Smooth muscle cell (in vitro differentiated cells): ENCODE results near the gene CRTC1. TPM values are rescaled to one million over a fixed set of nuclear protein-coding genes. Genes with fewer than 3 reads are reported as not detected.

Experiments used
- DNase-seq: peaks from one replicate; lab custom pipeline; 2025; ENCODE audit not compliant: unreplicated experiment; lab: John Stamatoyannopoulos, UW
- H2AFZ ChIP-seq: fragments of 200-600 bp; sonication (generic); 2 replicates; pipeline ENCODE4 v1.6.0; 2016; ENCODE audit warnings: antibody characterized with exemption, low read depth, mild to moderate bottlenecking
- H3F3A ChIP-seq: fragments of 200-600 bp; sonication (generic); 2 replicates; pipeline ENCODE4 v1.6.0; 2017; ENCODE audit warnings: antibody characterized with exemption, low read depth
- H3K27ac ChIP-seq: fragments of 200-600 bp; sonication (generic); 2 replicates; pipeline ENCODE4 v1.5.1; 2016; ENCODE audit warnings: low read depth, mild to moderate bottlenecking
- H3K27me3 ChIP-seq: fragments of 200-600 bp; sonication (generic); 2 replicates; pipeline ENCODE4 v1.6.1; 2016; ENCODE audit warnings: low read depth, mild to moderate bottlenecking
- H3K36me3 ChIP-seq: fragments of 200-600 bp; sonication (generic); 2 replicates; pipeline ENCODE4 v1.5.1; 2016; ENCODE audit warnings: low read depth
- H3K4me1 ChIP-seq: fragments of 200-600 bp; sonication (generic); 2 replicates; pipeline ENCODE4 v1.5.1; 2016; ENCODE audit warnings: low read depth
- H3K4me2 ChIP-seq: fragments of 200-600 bp; sonication (generic); 2 replicates; pipeline ENCODE4 v1.6.0; 2016; ENCODE audit warnings: mild to moderate bottlenecking
- H3K4me3 ChIP-seq: fragments of 200-600 bp; sonication (generic); 2 replicates; pipeline ENCODE4 v1.5.1; 2016; ENCODE audit warnings: mild to moderate bottlenecking
- H3K79me2 ChIP-seq: fragments of 200-600 bp; sonication (generic); 2 replicates; pipeline ENCODE4 v1.6.0; 2016; ENCODE audit warnings: low read depth, mild to moderate bottlenecking
- H3K9ac ChIP-seq: fragments of 200-600 bp; sonication (generic); 2 replicates; pipeline ENCODE4 v1.6.0; 2016; ENCODE audit warnings: low read depth
- H3K9me3 ChIP-seq: fragments of 200-600 bp; sonication (generic); replicated peaks from 2 replicates; pipeline ENCODE4 v1.5.1; 2016; ENCODE audit warnings: low read depth
- H4K20me1 ChIP-seq: fragments of 200-600 bp; sonication (generic); 2 replicates; pipeline ENCODE4 v1.6.0; 2016; ENCODE audit warnings: low read depth
- WGBS: methylation state at CpG from one replicate; pipeline ENCODE4 v1.1.7; 2016; ENCODE audit warnings: low lambda C conversion rate; 5-methylcytosine and 5-hydroxymethylcytosine counted together
- polyA plus RNA-seq: library from polyadenylated mRNA; unstranded; fragments of >200 nt; fragmentation: Nextera tagmentation; extraction: Ambion mirVana; gene quantifications from 2 replicates; pipeline ENCODE4 v1.2.1, GENCODE V29; 2016
- total RNA-seq: library from RNA; depleted of rRNA; stranded (reverse); fragments of >200 nt; gene quantifications from 2 replicates; pipeline ENCODE4 v1.2.3, GENCODE V29; 2014
- TF ChIP-seq, protein P1 (sequence below): fragments of 200-600 bp; sonication (generic); IDR thresholded peaks from 2 replicates; pipeline ENCODE4 v1.5.1; 2017; ENCODE audit warnings: borderline replicate concordance, mild to moderate bottlenecking, antibody characterized with exemption; ENCODE audit not compliant: insufficient read depth, poor library complexity, severe bottlenecking

The CRTC1 gene
- total and polyA plus RNA-seq, 2 experiments from 2014 or later = 1.6 to 3.1 TPM

DNA sequence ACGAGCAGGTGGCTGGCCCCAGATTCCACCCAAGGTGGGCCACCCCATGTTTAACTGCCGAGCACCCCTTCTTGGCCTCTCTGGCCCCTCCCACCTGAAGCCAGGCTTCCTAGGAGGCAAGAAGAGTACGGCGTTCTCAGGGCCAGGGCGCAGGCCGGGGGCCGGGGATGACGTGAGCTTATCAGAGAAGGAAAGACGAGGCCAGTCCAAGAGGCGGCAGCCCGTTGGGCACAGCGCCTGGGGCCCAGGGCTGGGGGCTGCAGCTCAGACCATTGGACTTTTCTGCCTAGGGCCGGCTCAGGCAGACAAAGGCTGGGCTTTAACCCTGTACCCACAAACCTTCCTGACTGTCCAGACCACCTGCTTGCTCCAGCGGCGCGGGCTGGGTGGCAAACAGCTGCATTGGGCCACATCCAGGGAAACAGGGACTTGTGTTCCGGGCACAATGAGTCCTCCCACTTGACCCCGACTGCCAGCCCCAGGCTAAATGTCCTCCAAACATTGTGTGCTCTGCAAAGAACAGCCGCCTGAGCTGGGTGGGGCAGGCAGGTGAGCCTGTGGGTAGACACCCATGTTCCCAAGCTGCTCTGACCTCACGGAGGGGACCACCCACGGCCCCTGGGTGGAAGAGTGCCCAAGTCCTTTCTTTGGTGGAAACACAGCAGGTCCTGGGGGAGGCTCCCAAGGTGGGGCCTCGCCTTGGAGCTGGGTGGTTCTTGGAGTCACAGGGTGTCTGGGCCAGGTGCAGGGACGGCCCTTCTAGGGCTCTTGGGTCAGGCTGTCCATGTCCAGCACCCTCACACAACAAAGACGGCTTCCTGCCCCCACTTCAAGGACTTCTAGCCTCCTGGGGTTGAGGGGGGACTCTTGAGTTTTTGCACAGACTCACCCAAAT, 85.8 kb downstream of the CRTC1 start:
- Histone ChIP-seq H2AFZ (no peak overlapping the region), H3K79me2 (no peaks in the 10 kb centered on the region), H3K4me3 (no peak overlapping the region), H3K27ac (no peak overlapping the region), H3K4me2 (no peak overlapping the region), H3K27me3 (no peaks in the 10 kb centered on the region), H3F3A (no peaks in the 10 kb centered on the region), H3K4me1 (no peaks in the 10 kb centered on the region), H3K9me3 (no peaks in the 10 kb centered on the region), H4K20me1 (no peaks in the 10 kb centered on the region), H3K9ac (no peak overlapping the region), H3K36me3 (no peaks in the 10 kb centered on the region)
- WGBS = 91% methylated on average over 24 of the region's 24 CpGs
- TF ChIP-seq, protein P1, sequence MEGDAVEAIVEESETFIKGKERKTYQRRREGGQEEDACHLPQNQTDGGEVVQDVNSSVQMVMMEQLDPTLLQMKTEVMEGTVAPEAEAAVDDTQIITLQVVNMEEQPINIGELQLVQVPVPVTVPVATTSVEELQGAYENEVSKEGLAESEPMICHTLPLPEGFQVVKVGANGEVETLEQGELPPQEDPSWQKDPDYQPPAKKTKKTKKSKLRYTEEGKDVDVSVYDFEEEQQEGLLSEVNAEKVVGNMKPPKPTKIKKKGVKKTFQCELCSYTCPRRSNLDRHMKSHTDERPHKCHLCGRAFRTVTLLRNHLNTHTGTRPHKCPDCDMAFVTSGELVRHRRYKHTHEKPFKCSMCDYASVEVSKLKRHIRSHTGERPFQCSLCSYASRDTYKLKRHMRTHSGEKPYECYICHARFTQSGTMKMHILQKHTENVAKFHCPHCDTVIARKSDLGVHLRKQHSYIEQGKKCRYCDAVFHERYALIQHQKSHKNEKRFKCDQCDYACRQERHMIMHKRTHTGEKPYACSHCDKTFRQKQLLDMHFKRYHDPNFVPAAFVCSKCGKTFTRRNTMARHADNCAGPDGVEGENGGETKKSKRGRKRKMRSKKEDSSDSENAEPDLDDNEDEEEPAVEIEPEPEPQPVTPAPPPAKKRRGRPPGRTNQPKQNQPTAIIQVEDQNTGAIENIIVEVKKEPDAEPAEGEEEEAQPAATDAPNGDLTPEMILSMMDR = no peak
- no peak for DNase-seq

DNA sequence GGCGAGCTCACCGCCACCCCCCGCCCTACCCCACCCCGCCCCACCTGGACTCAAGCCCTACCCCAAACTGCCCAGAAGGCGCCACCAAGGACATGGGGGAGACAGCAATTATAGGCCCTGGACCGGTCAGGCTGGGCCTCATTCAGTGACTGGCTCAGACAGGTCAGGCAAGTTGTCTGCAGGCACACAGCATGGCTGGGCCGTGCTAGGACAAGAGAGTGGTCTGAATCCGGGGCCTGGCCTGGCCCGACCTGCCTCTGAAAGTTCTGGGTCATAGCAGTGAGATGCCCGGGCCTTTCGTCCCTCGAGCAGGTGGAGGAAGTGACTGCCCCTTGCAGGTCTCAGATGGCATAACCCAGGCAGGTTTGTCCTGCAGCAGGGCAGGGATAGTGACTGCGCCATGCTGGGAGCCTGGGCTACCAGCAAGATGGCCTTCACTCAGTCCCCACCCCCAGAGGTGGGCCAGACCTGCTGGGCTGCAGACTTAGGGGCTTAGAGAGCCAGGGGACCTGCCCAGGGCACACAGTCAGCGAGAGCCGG, 86.6 kb downstream of the CRTC1 start:
- no peaks in the 10 kb centered on the region for H3K4me1 ChIP-seq
- no peaks in the 10 kb centered on the region for H3K27me3 ChIP-seq
- no peak for DNase-seq
- no peaks in the 10 kb centered on the region for H3K79me2 ChIP-seq
- no peaks in the 10 kb centered on the region for H3F3A ChIP-seq
- WGBS = 95% methylated on average over 15 of the region's 15 CpGs
- H2AFZ ChIP-seq = no peak overlapping the region
- no peaks in the 10 kb centered on the region for H3K9me3 ChIP-seq
- H3K4me3 ChIP-seq = no peak overlapping the region
- no peak overlapping the region for H3K9ac ChIP-seq
- H3K4me2 ChIP-seq = no peak overlapping the region
- TF ChIP-seq, protein P1 = no peak
- no peak overlapping the region for H3K27ac ChIP-seq
- H3K36me3 ChIP-seq = no peaks in the 10 kb centered on the region
- no peaks in the 10 kb centered on the region for H4K20me1 ChIP-seq

DNA sequence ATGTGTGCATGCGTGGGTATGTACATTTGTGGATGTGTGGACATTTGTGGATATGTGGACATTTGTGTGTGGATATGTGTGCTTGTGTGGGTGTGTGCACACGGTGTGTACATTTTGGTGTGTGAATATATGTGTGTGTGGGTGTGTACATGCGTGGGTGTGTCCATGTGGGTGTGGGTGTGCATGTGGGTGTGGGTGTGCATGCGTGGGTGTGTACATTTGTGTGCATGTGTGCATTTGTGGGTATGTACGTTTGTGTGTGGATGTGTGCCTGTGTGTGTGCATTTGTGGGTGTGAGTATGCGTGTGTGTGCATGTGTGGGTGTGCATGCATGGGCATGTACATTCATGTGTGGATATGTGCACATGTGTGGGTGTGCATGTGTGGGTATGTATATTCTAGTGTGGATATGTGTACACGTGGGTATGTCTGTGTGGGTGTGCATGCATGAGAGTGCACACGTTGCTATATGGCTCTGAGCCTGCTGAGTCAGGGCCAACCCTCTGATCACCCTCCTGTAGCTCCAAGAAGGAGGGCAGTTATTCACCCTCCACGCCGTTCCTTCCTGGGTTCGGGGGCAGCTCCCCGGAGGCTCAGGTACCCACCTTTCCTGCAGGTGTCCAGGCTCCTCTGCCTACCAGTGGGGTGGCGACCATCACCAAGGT, 87.3 kb downstream of the CRTC1 start:
- no peak overlapping the region for H3K4me2 ChIP-seq
- no peaks in the 10 kb centered on the region for H3K9me3 ChIP-seq
- H2AFZ ChIP-seq = no peak overlapping the region
- TF ChIP-seq, protein P1 = no peak
- H3K9ac ChIP-seq = no peak overlapping the region
- H3K4me1 ChIP-seq = no peaks in the 10 kb centered on the region
- no peaks in the 10 kb centered on the region for H3K36me3 ChIP-seq
- H3K27me3 ChIP-seq = no peaks in the 10 kb centered on the region
- no peaks in the 10 kb centered on the region for H4K20me1 ChIP-seq
- H3K79me2 ChIP-seq = no peaks in the 10 kb centered on the region
- H3F3A ChIP-seq = no peaks in the 10 kb centered on the region
- no peak overlapping the region for H3K27ac ChIP-seq
- WGBS = 83% methylated on average over 13 of the region's 13 CpGs
- no peak for DNase-seq
- H3K4me3 ChIP-seq = no peak overlapping the region
